ENCODE results near the gene NINJ2. TPM values are rescaled to one million over a fixed set of nuclear protein-coding genes. Genes with fewer than 3 reads are reported as not detected.

Gene NINJ2
- total RNA-seq, 1 donor from 2014 or later = 0.76 TPM

Other genes with a start within 250 kb of the NINJ2 start
- 3.3 TPM for gene B4GALNT3, start 203.5 kb downstream of the NINJ2 start, total RNA-seq (ENCODE audit: unreplicated experiment)
- gene WNK1, start 89.1 kb upstream of the NINJ2 start, total RNA-seq (ENCODE audit: unreplicated experiment) = 182 TPM